ENCODE results near the gene MELTF. TPM values are rescaled to one million over a fixed set of nuclear protein-coding genes. Genes with fewer than 3 reads are reported as not detected.
A peak's percentile ranks its signal among the peaks of the same experiment; 100 is the strongest.

MELTF gene
- total RNA-seq (10 to 100 TPM; 11.1 to 14.7 TPM), polyA plus RNA-seq (ENCODE audit: insufficient read depth, low read depth, low replicate concordance) (5.7 TPM)
- long read RNA-seq, donor 1, partial matches to known transcripts: 0 of 1 reads
- long read RNA-seq, donor 1, other reads (novel, unspliced or antisense): 0 of 1 reads
- long read RNA-seq, donor 2, partial matches to known transcripts: 0 of 2 reads
- long read RNA-seq, donor 2, other reads (novel, unspliced or antisense): 0 of 2 reads

GRCh38 chr3:197029511-197030167 lies at the start of gene MELTF:
Gene MELTF, minus strand, starts transcription at chr3:197029817. Its CDS starts 115 bp downstream, at chr3:197029702.
- peaks cover 9% of the 10 kb centered on the region for H3K4me1 ChIP-seq
- H3K9me3 ChIP-seq: no peaks in the 10 kb centered on the region
- peak within 1 kb of the TSS in 1 of 2 donors; percentile 30 for H3K27ac ChIP-seq
- H3K27me3 ChIP-seq: no peaks in the 10 kb centered on the region
- H3K36me3 ChIP-seq (ENCODE audit: low read depth, missing control alignments): no peaks in the 10 kb centered on the region
- H3K4me3 ChIP-seq: peak within 1 kb of the TSS; percentile 51 to 65
- TF ChIP-seq CTCF (IDR thresholded peaks at IDR 0.05) (peak; percentile 51 to 73 (median 66)), POLR2A (IDR thresholded peaks at IDR 0.05) (no peak)
- 2 to 3% methylated on average over 13 to 41 of the region's 60 CpGs for WGBS, 2 donors
- intact Hi-C loops (cut with DNase I; ENCODE audit: low total_unique reads): no loop called here
- DNase-seq: peak; percentile 62

GRCh38 chr3:197076415-197076814 lies 46.8 kb upstream of the MELTF start:
- Histone ChIP-seq H3K36me3 (ENCODE audit: low read depth, missing control alignments) (no peaks in the 10 kb centered on the region), H3K27ac (no peak overlapping the region), H3K4me3 (no peak overlapping the region), H3K27me3 (no peaks in the 10 kb centered on the region), H3K4me1 (no peaks in the 10 kb centered on the region), H3K9me3 (no peaks in the 10 kb centered on the region)
- WGBS, 2 donors: 91 to 93% methylated on average over 4 of the region's 4 CpGs
- TF ChIP-seq CTCF (IDR thresholded peaks at IDR 0.05) (no peak), POLR2A (IDR thresholded peaks at IDR 0.05) (no peak)
- intact Hi-C loops (cut with DNase I; ENCODE audit: low total_unique reads): no loop called here
- no peak for DNase-seq

- no peaks in the 10 kb centered on the region for H3K4me1 ChIP-seq
- intact Hi-C loops (cut with DNase I; ENCODE audit: low total_unique reads): no loop called here
- no peak for DNase-seq
- H3K36me3 ChIP-seq (ENCODE audit: low read depth, missing control alignments): no peaks in the 10 kb centered on the region
- no peak overlapping the region for H3K4me3 ChIP-seq
- no peaks in the 10 kb centered on the region for H3K27me3 ChIP-seq
- no peaks in the 10 kb centered on the region for H3K9me3 ChIP-seq
- no peak overlapping the region for H3K27ac ChIP-seq
- no peak for TF ChIP-seq POLR2A (IDR thresholded peaks at IDR 0.05)
- no peak for TF ChIP-seq CTCF (IDR thresholded peaks at IDR 0.05)
- 86 to 90% methylated on average over 1 of the region's 1 CpG for WGBS, 2 donors
Measured at GRCh38 chr3:197068077-197068476, 38.5 kb upstream of the MELTF start.

GRCh38 chr3:197064771-197065170 lies 35.2 kb upstream of the MELTF start:
- Histone ChIP-seq H3K4me1 (no peaks in the 10 kb centered on the region), H3K36me3 (ENCODE audit: low read depth, missing control alignments) (no peaks in the 10 kb centered on the region), H3K27ac (no peak overlapping the region), H3K27me3 (no peaks in the 10 kb centered on the region), H3K4me3 (no peak overlapping the region), H3K9me3 (no peaks in the 10 kb centered on the region)
- DNase-seq: no peak
- intact Hi-C loops (cut with DNase I; ENCODE audit: low total_unique reads): no loop called here
- WGBS, 2 donors: 83 to 93% methylated on average over 1 of the region's 1 CpG
- no peak for TF ChIP-seq CTCF (IDR thresholded peaks at IDR 0.05)
- no peak for TF ChIP-seq POLR2A (IDR thresholded peaks at IDR 0.05)

Measured in testis (tissue), 5 donors.